GM10248 (cell line): ENCODE measurements around the gene FOLR1.
"Not testable (repeated sequence)": the region's sequence is repeated elsewhere in the genome, so short reads cannot be mapped to it uniquely, and the experiment has no call there.

Source experiments
- CTCF ChIA-PET: fragments of 300-600 bp; sonication (Branson Sonifier 250); formaldehyde crosslinking; extraction: SDS; loops from one replicate; lab custom pipeline; 2021; ENCODE audit warnings: antibody characterized with exemption; lab: Yijun Ruan, JAX
- POLR2A ChIA-PET: fragments of 350-650 bp; sonication (Branson Sonifier 250); formaldehyde crosslinking; extraction: SDS; loops from one replicate; lab custom pipeline; 2020; ENCODE audit warnings: antibody characterized with exemption; lab: Yijun Ruan, JAX
- DNase-seq: peaks from one replicate; pipeline ENCODE4 v3.0.0; 2012; ENCODE audit errors: extremely low spot score
- TF ChIP-seq, protein P1 (sequence below): IDR thresholded peaks from 2 replicates; pipeline ENCODE4 v1.5.1; 2012; ENCODE audit warnings: mild to moderate bottlenecking, low read depth; ENCODE audit errors: extremely low read depth, missing control alignments, control extremely low read depth

The FOLR1 gene

DNA sequence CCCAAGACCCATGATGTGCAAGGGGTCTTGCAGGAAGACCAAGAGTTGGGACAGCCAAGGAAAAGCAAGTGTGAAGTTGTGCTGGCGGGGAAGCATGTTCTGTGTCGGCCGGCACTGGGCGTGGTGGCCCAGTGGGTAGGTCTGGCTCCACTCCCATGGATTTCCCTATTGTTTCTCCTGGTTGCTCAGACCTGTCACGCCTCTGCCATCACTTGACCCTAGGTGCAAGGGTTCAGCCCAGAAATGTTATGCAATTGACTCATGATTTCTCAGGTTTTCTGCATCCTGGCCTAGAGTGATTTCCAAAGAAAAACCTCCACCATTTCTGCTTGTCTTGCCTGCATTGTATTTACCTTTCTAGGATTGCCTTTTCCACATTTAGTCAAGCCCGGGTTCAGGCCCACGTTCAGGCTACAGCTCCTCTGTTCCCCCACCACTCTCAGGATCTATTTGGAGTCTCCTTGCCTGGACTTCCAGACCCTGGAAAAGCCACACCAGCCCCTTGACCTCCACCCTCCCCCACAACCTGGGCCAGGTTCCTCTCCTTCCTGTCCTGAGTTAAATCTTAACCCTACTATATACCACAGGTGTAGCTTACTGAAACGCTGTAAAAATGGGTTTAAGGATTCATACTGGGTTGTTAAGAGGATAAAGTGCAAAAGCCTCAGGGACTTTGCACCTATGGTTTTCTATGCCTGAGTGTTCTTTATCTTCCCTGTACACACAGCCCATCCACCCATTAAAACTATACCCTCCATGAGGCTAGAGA is 17.5 kb upstream of the FOLR1 start:
- TF ChIP-seq, protein P1, sequence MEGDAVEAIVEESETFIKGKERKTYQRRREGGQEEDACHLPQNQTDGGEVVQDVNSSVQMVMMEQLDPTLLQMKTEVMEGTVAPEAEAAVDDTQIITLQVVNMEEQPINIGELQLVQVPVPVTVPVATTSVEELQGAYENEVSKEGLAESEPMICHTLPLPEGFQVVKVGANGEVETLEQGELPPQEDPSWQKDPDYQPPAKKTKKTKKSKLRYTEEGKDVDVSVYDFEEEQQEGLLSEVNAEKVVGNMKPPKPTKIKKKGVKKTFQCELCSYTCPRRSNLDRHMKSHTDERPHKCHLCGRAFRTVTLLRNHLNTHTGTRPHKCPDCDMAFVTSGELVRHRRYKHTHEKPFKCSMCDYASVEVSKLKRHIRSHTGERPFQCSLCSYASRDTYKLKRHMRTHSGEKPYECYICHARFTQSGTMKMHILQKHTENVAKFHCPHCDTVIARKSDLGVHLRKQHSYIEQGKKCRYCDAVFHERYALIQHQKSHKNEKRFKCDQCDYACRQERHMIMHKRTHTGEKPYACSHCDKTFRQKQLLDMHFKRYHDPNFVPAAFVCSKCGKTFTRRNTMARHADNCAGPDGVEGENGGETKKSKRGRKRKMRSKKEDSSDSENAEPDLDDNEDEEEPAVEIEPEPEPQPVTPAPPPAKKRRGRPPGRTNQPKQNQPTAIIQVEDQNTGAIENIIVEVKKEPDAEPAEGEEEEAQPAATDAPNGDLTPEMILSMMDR: no peak
- CTCF ChIA-PET: interaction anchor here (1.0 to 3.5 kb wide), 5 partner anchors 9 to 257 kb away, joined by 3 to 15 read pairs (median 3); no protein-coding TSS in a partner anchor
- DNase-seq: no peak
- POLR2A ChIA-PET: no interaction called here

DNA sequence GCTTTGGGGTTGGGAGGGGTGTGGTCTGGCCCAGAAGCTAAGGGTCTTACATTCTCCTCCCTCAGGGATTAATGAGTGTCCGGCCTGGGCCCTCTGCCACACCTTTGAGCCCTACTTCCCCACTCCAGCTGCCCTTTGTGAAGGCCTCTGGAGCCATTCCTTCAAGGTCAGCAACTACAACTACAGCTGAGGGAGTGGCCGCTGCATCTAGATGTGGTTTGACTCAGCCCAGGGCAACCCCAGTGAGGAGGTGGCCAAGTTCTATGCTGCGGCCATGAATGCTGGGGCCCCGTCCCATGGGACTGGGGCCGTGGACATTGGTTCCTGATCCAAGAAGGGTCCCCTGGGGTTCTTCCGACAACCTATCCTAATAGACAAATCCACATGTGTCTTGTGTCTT is 14.3 kb upstream of the FOLR1 start:
- TF ChIP-seq, protein P1: no peak
- ChIA-PET POLR2A (no interaction called here), CTCF (interaction anchor here (0.9 to 1.3 kb wide), 2 partner anchors 34 to 253 kb away, joined by 3 to 5 read pairs; no protein-coding TSS in a partner anchor)
- no peak for DNase-seq

DNA sequence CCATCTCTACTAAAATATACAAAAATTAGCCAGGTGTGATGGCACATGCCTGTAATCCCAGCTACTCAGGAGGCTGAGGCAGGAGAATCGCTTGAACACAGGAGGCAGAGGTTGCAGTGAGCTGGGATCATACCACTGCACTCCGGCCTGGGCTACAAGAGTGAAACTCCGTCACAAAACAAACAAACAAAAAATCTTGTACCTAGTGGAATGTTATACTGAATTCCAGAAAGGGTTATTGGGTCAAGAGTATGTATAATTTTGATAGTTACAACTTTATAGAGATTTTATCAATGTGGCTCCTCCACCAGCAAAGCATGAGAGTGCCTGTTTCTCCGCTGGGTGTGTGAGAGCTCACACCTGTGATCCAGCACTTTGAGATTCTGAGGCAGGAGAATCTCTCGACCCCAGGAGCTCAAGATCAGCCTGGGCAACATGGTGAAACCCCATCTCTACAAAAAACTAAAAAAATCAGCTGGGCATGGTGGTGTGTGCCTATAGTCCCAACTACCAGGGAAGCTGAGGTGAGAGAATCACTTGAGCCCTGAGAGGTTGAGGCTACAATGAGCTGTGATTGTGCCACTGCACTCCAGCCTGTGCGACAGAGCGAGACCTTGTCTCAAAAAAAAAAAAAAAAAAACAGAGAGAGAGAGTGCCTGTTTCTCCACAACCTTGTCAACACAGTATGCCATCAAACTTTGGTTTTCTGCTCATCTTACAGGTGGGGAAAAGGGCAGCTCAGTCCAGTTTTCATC is 12.7 kb upstream of the FOLR1 start:
- CTCF ChIA-PET: interaction anchor here (2.6 kb wide), 1 partner anchor 35 kb away, joined by 11 read pairs; no protein-coding TSS in a partner anchor
- POLR2A ChIA-PET: interaction anchor here (0.7 kb wide), 1 partner anchor 162 kb away, joined by 6 read pairs; no protein-coding TSS in a partner anchor
- TF ChIP-seq, protein P1: no peak
- DNase-seq: no peak

DNA sequence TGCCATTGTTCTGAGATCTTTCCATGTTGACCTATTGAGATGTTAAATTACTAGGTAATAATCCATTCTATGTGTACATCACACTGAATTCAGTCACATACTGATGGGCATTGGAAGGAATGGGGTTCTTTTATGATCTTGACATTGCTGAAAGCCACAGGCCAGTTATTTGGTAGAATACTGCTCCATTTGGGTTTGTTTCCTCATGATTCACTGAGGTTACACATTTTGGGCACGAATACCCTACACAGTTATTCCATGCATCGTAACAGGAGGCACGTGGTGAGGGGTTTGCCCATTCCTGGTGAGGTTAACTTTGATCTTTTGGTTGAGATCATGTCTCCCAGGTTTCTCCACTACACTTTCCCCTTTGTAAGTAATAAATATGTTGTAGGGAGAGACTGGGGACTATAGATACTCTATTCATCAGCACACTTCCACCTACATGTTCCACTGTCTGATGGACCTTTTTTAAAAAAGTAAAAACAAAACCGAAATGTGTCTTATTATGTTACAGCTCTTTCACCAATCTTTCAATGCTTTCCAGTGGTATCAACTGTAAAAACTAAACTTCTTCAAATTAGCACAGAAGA is 12.0 kb upstream of the FOLR1 start:
- DNase-seq: no peak
- POLR2A ChIA-PET: no interaction called here
- TF ChIP-seq, protein P1: no peak
- CTCF ChIA-PET: interaction anchor here (0.8 to 2.6 kb wide), 3 partner anchors 14 to 251 kb away, joined by 3 to 11 read pairs (median 3); no protein-coding TSS in a partner anchor

DNA sequence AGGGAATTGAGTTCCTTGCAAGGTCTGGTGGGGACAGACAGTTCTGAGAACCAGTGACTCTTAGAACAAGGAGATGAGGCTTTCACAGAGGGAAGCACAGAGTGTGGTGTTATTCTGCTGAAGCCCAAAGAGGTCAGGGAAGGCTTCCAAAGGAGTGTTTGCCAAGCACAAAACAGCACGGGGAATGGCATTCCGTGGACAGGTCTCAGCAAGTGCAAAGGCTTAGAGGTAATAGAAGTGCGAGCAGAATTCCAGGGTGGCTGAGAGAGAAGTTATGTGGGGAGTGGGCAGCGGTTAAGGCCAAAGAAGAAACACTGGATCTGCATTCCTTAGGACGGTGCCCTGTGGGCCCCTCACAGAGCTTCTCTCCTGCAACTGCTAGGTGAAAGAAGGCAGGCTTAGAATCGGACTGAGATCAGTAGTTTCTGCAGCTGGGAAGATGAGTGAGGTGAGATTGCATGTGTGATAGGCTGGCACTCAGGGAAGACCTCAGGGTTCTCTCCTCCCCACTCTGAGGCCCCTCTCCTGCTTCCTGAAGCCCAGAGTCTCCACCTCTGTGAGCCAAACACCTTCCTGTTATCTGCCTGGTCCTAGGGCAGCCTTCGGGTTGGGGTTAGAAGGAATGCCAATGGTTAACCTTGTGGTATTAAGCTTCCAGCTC is 10.9 kb upstream of the FOLR1 start:
- CTCF ChIA-PET: interaction anchor here (1.5 to 2.6 kb wide), 2 partner anchors 37 to 250 kb away, joined by 3 to 11 read pairs; no protein-coding TSS in a partner anchor
- POLR2A ChIA-PET, DNase-seq: not testable (repeated sequence)

DNA sequence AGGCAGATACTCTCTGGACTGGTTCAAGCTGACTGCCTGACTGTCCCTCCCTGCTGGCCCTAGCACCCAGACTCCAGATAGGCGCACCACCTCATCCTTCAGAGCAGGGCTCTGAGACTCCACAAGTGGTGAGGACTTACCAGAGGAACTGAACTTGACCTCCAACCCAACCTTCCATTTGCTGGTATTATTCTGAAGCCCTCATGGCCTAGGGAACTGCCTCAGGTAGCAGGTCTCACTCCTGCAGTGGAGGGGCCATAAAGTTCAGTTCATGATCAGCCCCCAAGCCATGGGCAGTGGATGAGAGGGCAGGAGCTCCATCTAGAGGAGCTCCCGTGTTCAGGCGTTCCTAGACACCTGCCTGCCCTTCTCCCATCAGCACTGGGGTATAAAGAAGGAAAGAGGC is 10.4 kb upstream of the FOLR1 start:
- DNase-seq, POLR2A ChIA-PET: not testable (repeated sequence)
- CTCF ChIA-PET: interaction anchor here (0.7 to 2.6 kb wide), 3 partner anchors 13 to 37 kb away, joined by 3 to 11 read pairs (median 3); no protein-coding TSS in a partner anchor

DNA sequence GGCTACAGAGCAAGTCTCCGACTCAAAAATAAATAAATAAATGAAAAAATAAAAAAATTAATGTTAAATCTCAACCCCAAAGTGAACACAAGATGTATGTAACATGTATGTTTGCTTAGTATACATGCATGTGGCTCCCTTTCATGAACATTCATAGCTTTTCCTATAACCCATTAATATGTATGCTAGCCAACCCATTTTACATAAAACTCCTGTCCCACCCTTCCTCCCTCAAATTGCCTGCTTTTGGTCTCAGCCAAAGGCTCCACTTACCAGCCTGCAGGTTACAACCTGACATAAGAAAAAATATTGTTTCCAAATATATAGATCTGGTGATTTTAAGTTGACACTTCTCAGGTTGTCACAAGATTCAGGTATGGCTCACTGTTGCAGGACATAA is 3.7 kb upstream of the FOLR1 start:
- CTCF ChIA-PET: interaction anchor here (1.1 kb wide), 1 partner anchor 243 kb away, joined by 3 read pairs; no protein-coding TSS in a partner anchor

More for the DNA sequence above, 3.7 kb upstream of the FOLR1 start:
- TF ChIP-seq, protein P1: no peak
- POLR2A ChIA-PET: no interaction called here
- no peak for DNase-seq
